Measurements from ENCODE around the gene CUL4A.
A peak's percentile ranks its signal among the peaks of the same experiment; 100 is the strongest.
"Not testable (repeated sequence)": the region's sequence is repeated elsewhere in the genome, so short reads cannot be mapped to it uniquely, and the experiment has no call there.

CUL4A gene

GRCh38 chr13:113243847-113244246 is 34.4 kb downstream of the CUL4A start:
- H3K9me2 ChIP-seq (ENCODE audit: low read depth, low read length), result no peaks in the 10 kb centered on the region
- H3K9ac ChIP-seq (ENCODE audit: low read length), result no peak overlapping the region
- no peak overlapping the region for H3K4me2 ChIP-seq (ENCODE audit: low read length)
- TF ChIP-seq EZH2 (IDR thresholded peaks at IDR 0.05; ENCODE audit: borderline replicate concordance, low read length), result no peak
- TF ChIP-seq CTCF (IDR thresholded peaks at IDR 0.05; ENCODE audit: low read length), result no peak
- H3K27me3 ChIP-seq (ENCODE audit: insufficient read depth, low read length), result no peaks in the 10 kb centered on the region
- no peaks in the 10 kb centered on the region for H3K4me1 ChIP-seq (ENCODE audit: insufficient read depth, low read length, severe bottlenecking)
- H3K79me2 ChIP-seq (ENCODE audit: insufficient read depth, low read length), result no peaks in the 10 kb centered on the region
- no peak overlapping the region for H2AFZ ChIP-seq (ENCODE audit: low read length)
- H3K9me3 ChIP-seq (ENCODE audit: low read length), result no peaks in the 10 kb centered on the region
- no peaks in the 10 kb centered on the region for H3F3A ChIP-seq (ENCODE audit: insufficient read depth, low read length)
- no peak overlapping the region for H3K4me3 ChIP-seq (ENCODE audit: low read depth, low read length, poor library complexity, severe bottlenecking)
- H4K20me1 ChIP-seq (ENCODE audit: insufficient read depth, low read length), result no peaks in the 10 kb centered on the region
- H3K36me3 ChIP-seq (ENCODE audit: insufficient read depth, low read length), result peaks cover 98% of the 10 kb centered on the region
- no peak overlapping the region for H3K27ac ChIP-seq (ENCODE audit: low read depth, low read length, poor library complexity, severe bottlenecking)

DNA sequence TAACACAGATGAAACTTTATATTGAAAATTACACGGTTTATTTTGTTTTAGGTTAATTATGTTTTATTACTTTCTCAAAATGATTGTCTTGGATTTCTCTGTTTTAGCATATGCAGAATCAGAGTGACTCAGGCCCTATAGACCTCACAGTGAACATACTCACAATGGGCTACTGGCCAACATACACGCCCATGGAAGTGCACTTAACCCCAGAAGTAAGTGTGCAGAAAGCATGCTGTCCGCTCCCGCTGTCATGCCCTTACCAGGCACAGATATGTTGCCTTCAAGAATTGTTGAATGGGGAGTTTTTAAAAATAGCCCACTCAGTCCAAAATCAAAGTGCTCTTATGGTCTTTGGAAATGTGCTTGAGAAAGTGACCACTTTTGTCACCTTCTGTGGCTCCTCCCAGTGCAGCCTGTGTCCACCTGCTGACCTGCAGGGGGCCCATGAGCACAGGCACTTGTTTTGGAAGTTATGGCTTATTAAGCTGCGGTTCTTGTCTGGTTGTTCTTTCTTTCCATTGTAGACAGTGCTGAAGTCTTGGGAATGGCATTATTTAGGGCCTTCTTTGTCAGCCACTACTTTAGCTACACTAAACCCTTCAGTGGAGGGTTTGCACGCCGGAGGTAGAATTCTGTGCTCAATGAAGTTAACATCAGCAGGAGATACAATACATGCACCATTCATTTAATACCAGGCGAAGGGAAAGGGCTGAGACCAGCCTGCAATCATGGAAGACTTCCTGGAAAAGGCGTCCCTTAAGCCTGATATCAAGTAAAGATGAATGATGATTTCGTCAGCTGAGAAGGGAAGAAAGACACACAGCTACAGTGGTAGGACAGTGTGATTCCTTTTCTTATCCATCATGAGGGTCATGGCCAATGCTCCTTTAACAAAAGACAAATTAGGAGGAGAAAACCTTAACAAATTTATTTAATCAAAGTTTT is 36.7 kb downstream of the CUL4A start:
- H3K27ac ChIP-seq (ENCODE audit: low read depth, low read length, poor library complexity, severe bottlenecking), result no peak overlapping the region

GRCh38 chr13:113252516-113253095 is 43.2 kb downstream of the CUL4A start:
- Histone ChIP-seq H3K4me2 (ENCODE audit: low read length) (no peak overlapping the region), H2AFZ (ENCODE audit: low read length) (no peak overlapping the region), H3K27ac (ENCODE audit: low read depth, low read length, poor library complexity, severe bottlenecking) (no peak overlapping the region), H3K9ac (ENCODE audit: low read length) (no peak overlapping the region), H3F3A (ENCODE audit: insufficient read depth, low read length) (no peaks in the 10 kb centered on the region; the same call in 1 of the 2 replicates), H3K36me3 (ENCODE audit: insufficient read depth, low read length) (peaks cover 99% of the 10 kb centered on the region), H3K79me2 (ENCODE audit: insufficient read depth, low read length) (no peaks in the 10 kb centered on the region), H3K27me3 (ENCODE audit: insufficient read depth, low read length) (no peaks in the 10 kb centered on the region), H3K4me3 (ENCODE audit: low read depth, low read length, poor library complexity, severe bottlenecking) (no peak overlapping the region), H3K9me2 (ENCODE audit: low read depth, low read length) (no peaks in the 10 kb centered on the region), H3K9me3 (ENCODE audit: low read length) (no peaks in the 10 kb centered on the region), H3K4me1 (ENCODE audit: insufficient read depth, low read length, severe bottlenecking) (no peaks in the 10 kb centered on the region), H4K20me1 (ENCODE audit: insufficient read depth, low read length) (no peaks in the 10 kb centered on the region)
- TF ChIP-seq EZH2 (IDR thresholded peaks at IDR 0.05; ENCODE audit: borderline replicate concordance, low read length) (no peak), CTCF (IDR thresholded peaks at IDR 0.05; ENCODE audit: low read length) (no peak)

More for the DNA sequence above, 36.7 kb downstream of the CUL4A start:
- no peaks in the 10 kb centered on the region for H3K9me3 ChIP-seq (ENCODE audit: low read length)
- H3F3A ChIP-seq (ENCODE audit: insufficient read depth, low read length), result no peaks in the 10 kb centered on the region
- no peaks in the 10 kb centered on the region for H3K79me2 ChIP-seq (ENCODE audit: insufficient read depth, low read length)
- no peak overlapping the region for H3K4me3 ChIP-seq (ENCODE audit: low read depth, low read length, poor library complexity, severe bottlenecking)
- H2AFZ ChIP-seq (ENCODE audit: low read length), result no peak overlapping the region
- no peak overlapping the region for H3K9ac ChIP-seq (ENCODE audit: low read length)
- H3K4me2 ChIP-seq (ENCODE audit: low read length), result no peak overlapping the region
- no peaks in the 10 kb centered on the region for H4K20me1 ChIP-seq (ENCODE audit: insufficient read depth, low read length)
- H3K9me2 ChIP-seq (ENCODE audit: low read depth, low read length), result no peaks in the 10 kb centered on the region
- TF ChIP-seq EZH2 (IDR thresholded peaks at IDR 0.05; ENCODE audit: borderline replicate concordance, low read length) (no peak), CTCF (IDR thresholded peaks at IDR 0.05; ENCODE audit: low read length) (peak; percentile 12; the same call in 1 of the 2 replicates)
- H3K4me1 ChIP-seq (ENCODE audit: insufficient read depth, low read length, severe bottlenecking), result no peaks in the 10 kb centered on the region
- H3K27me3 ChIP-seq (ENCODE audit: insufficient read depth, low read length), result no peaks in the 10 kb centered on the region
- H3K36me3 ChIP-seq (ENCODE audit: insufficient read depth, low read length), result peaks cover 98% of the 10 kb centered on the region

DNA sequence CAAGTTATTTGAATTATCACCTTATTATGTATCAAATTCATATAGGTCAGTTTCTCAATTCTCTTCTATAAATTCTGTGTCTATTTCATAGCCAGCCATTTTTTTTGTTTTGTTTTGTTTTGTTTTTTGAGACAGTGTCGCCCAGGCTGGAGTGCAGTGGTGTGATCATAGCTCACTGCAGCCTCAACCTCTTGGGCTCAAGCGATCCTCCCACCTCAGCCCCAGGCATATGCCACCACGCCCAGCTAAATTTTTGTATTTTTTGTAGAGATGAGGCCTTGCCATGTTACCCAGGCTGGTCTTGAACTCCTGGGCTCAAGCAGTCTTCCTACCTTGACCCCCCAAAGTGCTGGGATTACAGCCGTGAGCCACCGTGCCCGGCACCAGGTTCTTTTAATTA is 48.5 kb downstream of the CUL4A start:
- H3K79me2 ChIP-seq (ENCODE audit: insufficient read depth, low read length); H3K27ac ChIP-seq (ENCODE audit: low read depth, low read length, poor library complexity, severe bottlenecking); H3K9me2 ChIP-seq (ENCODE audit: low read depth, low read length); H3K9ac ChIP-seq (ENCODE audit: low read length); H4K20me1 ChIP-seq (ENCODE audit: insufficient read depth, low read length); H3K4me3 ChIP-seq (ENCODE audit: low read depth, low read length, poor library complexity, severe bottlenecking); H3F3A ChIP-seq (ENCODE audit: insufficient read depth, low read length); H3K4me1 ChIP-seq (ENCODE audit: insufficient read depth, low read length, severe bottlenecking); H3K9me3 ChIP-seq (ENCODE audit: low read length); H3K27me3 ChIP-seq (ENCODE audit: insufficient read depth, low read length); H3K4me2 ChIP-seq (ENCODE audit: low read length); H2AFZ ChIP-seq (ENCODE audit: low read length): not testable (repeated sequence)
- peaks cover 93% of the 10 kb centered on the region for H3K36me3 ChIP-seq (ENCODE audit: insufficient read depth, low read length)
